HUES64 (cell line): ENCODE results near the gene GTF2IRD1.

ENCODE experiments used
- H3K27ac ChIP-seq: 2 replicates; pipeline ENCODE4 v1.7.0; 2013; ENCODE audit warnings: low read depth, low read length, inconsistent platforms
- H3K27me3 ChIP-seq: 2 replicates; pipeline ENCODE4 v1.6.1; 2013; ENCODE audit warnings: mild to moderate bottlenecking, low read length; ENCODE audit not compliant: insufficient read depth
- H3K36me3 ChIP-seq: 2 replicates; pipeline ENCODE4 v1.6.1; 2013; ENCODE audit warnings: mild to moderate bottlenecking, low read length; ENCODE audit not compliant: insufficient read depth
- H3K4me1 ChIP-seq: 2 replicates; pipeline ENCODE4 v1.6.1; 2013; ENCODE audit warnings: mild to moderate bottlenecking, low read length, moderate library complexity; ENCODE audit not compliant: insufficient read depth
- H3K4me3 ChIP-seq: 2 replicates; pipeline ENCODE4 v1.5.1; 2013; ENCODE audit warnings: mild to moderate bottlenecking, low read length, moderate library complexity
- H3K9ac ChIP-seq: 2 replicates; pipeline ENCODE4 v1.6.1; 2013; ENCODE audit warnings: mild to moderate bottlenecking, low read depth, low read length
- H3K9me3 ChIP-seq: 2 replicates; pipeline ENCODE4 v1.6.1; 2013; ENCODE audit warnings: low read depth, low read length; ENCODE audit not compliant: insufficient read depth
- WGBS: fragments of 150-250, 120-280 bp; methylation state at CpG from one replicate; pipeline ENCODE4 v1.1.7; 2013; ENCODE audit warnings: missing lambda C conversion rate; 5-methylcytosine and 5-hydroxymethylcytosine counted together

The GTF2IRD1 gene

GRCh38 chr7:74586258-74587175, 132.8 kb downstream of the GTF2IRD1 start:
- H3K27ac ChIP-seq, result no peak overlapping the region
- peaks cover 16% of the 10 kb centered on the region for H3K36me3 ChIP-seq
- H3K4me3 ChIP-seq, result no peak overlapping the region
- no peaks in the 10 kb centered on the region for H3K9me3 ChIP-seq
- no peak overlapping the region for H3K9ac ChIP-seq
- 91% methylated on average over 18 of the region's 18 CpGs for WGBS
- peaks cover 5% of the 10 kb centered on the region; the same call in 1 of the 2 replicates for H3K4me1 ChIP-seq
- H3K27me3 ChIP-seq, result no peaks in the 10 kb centered on the region

- no peak overlapping the region for H3K4me3 ChIP-seq
- peaks cover 5% of the 10 kb centered on the region; the same call in 1 of the 2 replicates for H3K4me1 ChIP-seq
- peaks cover 24% of the 10 kb centered on the region for H3K36me3 ChIP-seq
- no peaks in the 10 kb centered on the region for H3K27me3 ChIP-seq
- peak overlapping the region; percentile 64; the same call in 1 of the 2 replicates for H3K27ac ChIP-seq
- H3K9ac ChIP-seq, result peak overlapping the region; percentile 54; the same call in 1 of the 2 replicates
- no peaks in the 10 kb centered on the region for H3K9me3 ChIP-seq
- 55% methylated on average over 13 of the region's 13 CpGs for WGBS
Observed at GRCh38 chr7:74587435-74588126, 133.9 kb downstream of the GTF2IRD1 start.

DNA sequence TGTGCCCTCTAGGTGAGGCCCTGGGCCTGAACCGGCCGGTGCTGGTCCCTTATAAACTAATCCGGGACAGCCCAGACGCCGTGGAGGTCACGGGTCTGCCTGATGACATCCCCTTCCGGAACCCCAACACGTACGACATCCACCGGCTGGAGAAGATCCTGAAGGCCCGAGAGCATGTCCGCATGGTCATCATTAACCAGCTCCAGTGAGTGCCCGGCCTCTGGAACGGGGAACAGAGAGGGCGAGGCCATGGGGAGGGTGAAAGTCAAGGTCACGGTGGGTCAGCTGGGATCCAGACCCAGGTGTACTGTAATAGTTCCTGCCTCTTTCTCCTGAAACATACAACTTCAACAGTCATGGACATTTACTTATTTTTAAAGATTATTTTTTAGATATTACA, 137.1 kb downstream of the GTF2IRD1 start:
- no peak overlapping the region for H3K27ac ChIP-seq
- WGBS, result 96% methylated on average over 16 of the region's 16 CpGs
- no peaks in the 10 kb centered on the region for H3K27me3 ChIP-seq

DNA sequence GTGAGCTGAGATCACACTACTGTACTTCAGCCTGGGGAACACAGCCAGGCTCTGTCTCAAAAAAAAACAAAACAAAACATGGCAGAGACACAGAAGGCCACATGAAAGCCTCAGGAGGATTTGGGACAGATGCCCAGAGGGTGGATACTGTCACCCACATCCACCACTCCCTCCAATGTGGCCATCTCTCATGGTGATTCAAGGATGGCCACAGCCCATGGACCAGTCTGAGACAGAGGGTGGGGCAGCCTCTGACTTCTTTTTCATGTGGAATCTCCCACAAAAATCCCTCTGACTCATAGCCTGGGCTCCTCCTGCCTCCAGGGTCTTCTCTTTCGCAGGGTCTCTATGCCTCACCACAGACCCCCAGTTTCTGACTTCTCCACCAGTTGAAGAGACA, 144.9 kb downstream of the GTF2IRD1 start:
- Histone ChIP-seq H3K4me1 (no peaks in the 10 kb centered on the region), H3K27me3 (no peaks in the 10 kb centered on the region), H3K9ac (no peak overlapping the region), H3K4me3 (no peak overlapping the region), H3K27ac (no peak overlapping the region), H3K36me3 (peaks cover 62% of the 10 kb centered on the region), H3K9me3 (no peaks in the 10 kb centered on the region)
- WGBS, result 97% methylated on average over 1 of the region's 1 CpG

More for the DNA sequence above, 137.1 kb downstream of the GTF2IRD1 start:
- H3K4me1 ChIP-seq, result peaks cover 5% of the 10 kb centered on the region; the same call in 1 of the 2 replicates
- no peak overlapping the region for H3K9ac ChIP-seq
- H3K4me3 ChIP-seq, result no peak overlapping the region
- peaks cover 45% of the 10 kb centered on the region for H3K36me3 ChIP-seq
- H3K9me3 ChIP-seq, result no peaks in the 10 kb centered on the region

- Histone ChIP-seq H3K4me1 (no peaks in the 10 kb centered on the region), H3K36me3 (peaks cover 57% of the 10 kb centered on the region), H3K27me3 (no peaks in the 10 kb centered on the region), H3K9me3 (no peaks in the 10 kb centered on the region), H3K9ac (no peak overlapping the region), H3K4me3 (no peak overlapping the region), H3K27ac (no peak overlapping the region)
- WGBS, result 97% methylated on average over 4 of the region's 4 CpGs
Observed at GRCh38 chr7:74599244-74599643, 145.5 kb downstream of the GTF2IRD1 start.

GRCh38 chr7:74604326-74605020, 150.8 kb downstream of the GTF2IRD1 start:
- Histone ChIP-seq H3K4me1 (peaks cover 4% of the 10 kb centered on the region), H3K36me3 (peaks cover 16% of the 10 kb centered on the region), H3K27me3 (no peaks in the 10 kb centered on the region), H3K9ac (no peak overlapping the region), H3K9me3 (no peaks in the 10 kb centered on the region), H3K27ac (no peak overlapping the region), H3K4me3 (no peak overlapping the region)
- 94% methylated on average over 7 of the region's 7 CpGs for WGBS

- no peak overlapping the region for H3K9ac ChIP-seq
- no peak overlapping the region for H3K27ac ChIP-seq
- 15% methylated on average over 51 of the region's 51 CpGs for WGBS
- peak overlapping the region; percentile 50 for H3K4me3 ChIP-seq
- H3K27me3 ChIP-seq, result no peaks in the 10 kb centered on the region
- no peaks in the 10 kb centered on the region for H3K9me3 ChIP-seq
- peaks cover 6% of the 10 kb centered on the region for H3K36me3 ChIP-seq
- peaks cover 4% of the 10 kb centered on the region for H3K4me1 ChIP-seq
Observed at GRCh38 chr7:74606101-74606908, 152.6 kb downstream of the GTF2IRD1 start.

DNA sequence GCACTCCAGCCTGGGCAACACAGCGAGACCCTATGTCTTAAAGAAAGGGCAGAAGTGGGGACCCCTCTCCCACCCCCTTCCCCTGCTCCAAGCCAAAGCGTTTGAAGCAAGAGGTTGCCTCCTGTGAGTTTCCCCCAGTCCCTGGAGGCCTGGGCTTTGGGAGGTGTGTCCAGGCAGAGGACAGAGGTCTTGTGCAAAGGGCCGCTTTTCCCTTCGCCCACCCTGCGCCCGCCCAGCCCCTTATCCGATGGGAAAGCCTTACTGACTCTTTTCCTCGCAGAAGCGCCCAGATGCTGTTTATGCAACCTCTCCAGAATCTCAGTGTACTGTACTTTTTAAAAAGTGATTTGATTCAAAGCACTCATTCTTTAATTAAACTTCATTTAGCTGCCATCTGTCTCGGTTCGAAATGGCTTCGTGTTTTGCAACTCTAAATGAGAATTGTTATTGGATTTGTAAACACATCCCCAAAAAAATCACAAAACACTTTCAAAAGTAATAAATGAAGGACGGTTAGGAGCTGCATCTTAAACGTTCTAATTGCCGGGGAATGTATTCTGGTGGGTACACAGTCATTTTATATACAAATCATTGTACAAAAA, 153.3 kb downstream of the GTF2IRD1 start:
- no peaks in the 10 kb centered on the region for H3K9me3 ChIP-seq
- no peak overlapping the region for H3K27ac ChIP-seq
- 0 out of 2 replicates have a peak, but pooled peaks cover 5% of the 10 kb centered on the region for H3K36me3 ChIP-seq
- WGBS, result 76% methylated on average over 9 of the region's 15 CpGs
- H3K4me3 ChIP-seq, result peak overlapping the region; percentile 50
- peaks cover 4% of the 10 kb centered on the region for H3K4me1 ChIP-seq
- no peak overlapping the region for H3K9ac ChIP-seq
- H3K27me3 ChIP-seq, result no peaks in the 10 kb centered on the region

- no peak overlapping the region for H3K9ac ChIP-seq
- no peak overlapping the region for H3K4me3 ChIP-seq
- H3K27me3 ChIP-seq, result no peaks in the 10 kb centered on the region
- H3K9me3 ChIP-seq, result no peaks in the 10 kb centered on the region
- H3K27ac ChIP-seq, result no peak overlapping the region
- no peaks in the 10 kb centered on the region for H3K36me3 ChIP-seq
- WGBS, result 75% methylated on average over 11 of the region's 11 CpGs
- H3K4me1 ChIP-seq, result peaks cover 4% of the 10 kb centered on the region; the same call in 1 of the 2 replicates
Observed at GRCh38 chr7:74612015-74612829, 158.5 kb downstream of the GTF2IRD1 start.
